ENCODE data around the gene RLBP1. TPM values are rescaled to one million over a fixed set of nuclear protein-coding genes. Genes with fewer than 3 reads are reported as not detected.

The RLBP1 gene
- total RNA-seq, 4 donors from 2014 or later = not detected

DNA sequence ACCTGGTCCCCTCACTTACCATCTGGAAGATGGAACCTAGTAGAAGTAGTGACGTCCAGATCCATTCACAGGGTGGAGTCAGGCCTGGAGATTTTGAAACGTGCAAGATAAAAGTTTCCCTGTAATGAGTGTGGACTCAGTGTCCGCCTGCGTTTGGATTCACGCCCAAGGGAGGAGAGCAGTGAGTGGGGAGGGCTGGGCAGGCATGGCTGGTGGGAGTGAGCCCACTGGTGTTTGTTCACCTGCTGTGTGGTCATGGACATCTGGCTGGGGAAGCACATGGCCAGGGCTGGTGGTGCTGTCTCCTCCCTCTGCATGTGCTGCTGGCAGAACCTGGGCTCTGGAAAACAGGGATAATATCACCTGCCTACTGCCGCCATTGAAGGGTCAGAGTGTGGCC lies 37.0 kb downstream of the RLBP1 start:
- intact Hi-C loops (cut with DNase I; ENCODE audit: low total_unique reads) = no loop called here
- no peak for ATAC-seq
- H3K27me3 ChIP-seq = no peaks in the 10 kb centered on the region
- in situ Hi-C loops (cut with MboI; ENCODE audit: low sequenced_read_pairs in 4 of 4) = loop anchor here in 1 of 4 donors (10.0 kb wide), 1 partner anchor 290 kb away; the partner anchor contains the start of gene HAPLN3
- H3K36me3 ChIP-seq = peaks cover 0 to 73% of the 10 kb centered on the region in 2 donors
- no peak for TF ChIP-seq POLR2A (IDR thresholded peaks at IDR 0.05)
- TF ChIP-seq, protein P1, sequence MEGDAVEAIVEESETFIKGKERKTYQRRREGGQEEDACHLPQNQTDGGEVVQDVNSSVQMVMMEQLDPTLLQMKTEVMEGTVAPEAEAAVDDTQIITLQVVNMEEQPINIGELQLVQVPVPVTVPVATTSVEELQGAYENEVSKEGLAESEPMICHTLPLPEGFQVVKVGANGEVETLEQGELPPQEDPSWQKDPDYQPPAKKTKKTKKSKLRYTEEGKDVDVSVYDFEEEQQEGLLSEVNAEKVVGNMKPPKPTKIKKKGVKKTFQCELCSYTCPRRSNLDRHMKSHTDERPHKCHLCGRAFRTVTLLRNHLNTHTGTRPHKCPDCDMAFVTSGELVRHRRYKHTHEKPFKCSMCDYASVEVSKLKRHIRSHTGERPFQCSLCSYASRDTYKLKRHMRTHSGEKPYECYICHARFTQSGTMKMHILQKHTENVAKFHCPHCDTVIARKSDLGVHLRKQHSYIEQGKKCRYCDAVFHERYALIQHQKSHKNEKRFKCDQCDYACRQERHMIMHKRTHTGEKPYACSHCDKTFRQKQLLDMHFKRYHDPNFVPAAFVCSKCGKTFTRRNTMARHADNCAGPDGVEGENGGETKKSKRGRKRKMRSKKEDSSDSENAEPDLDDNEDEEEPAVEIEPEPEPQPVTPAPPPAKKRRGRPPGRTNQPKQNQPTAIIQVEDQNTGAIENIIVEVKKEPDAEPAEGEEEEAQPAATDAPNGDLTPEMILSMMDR (IDR thresholded peaks at IDR 0.05 in 4 of 5, conservative IDR thresholded peaks at IDR 0.05 in 1 of 5) = no peak
- no peaks in the 10 kb centered on the region for H3K4me1 ChIP-seq
- no peak overlapping the region for H3K4me3 ChIP-seq
- no peak overlapping the region for H3K27ac ChIP-seq
- H3K9me3 ChIP-seq = no peaks in the 10 kb centered on the region
- no peak for DNase-seq

DNA sequence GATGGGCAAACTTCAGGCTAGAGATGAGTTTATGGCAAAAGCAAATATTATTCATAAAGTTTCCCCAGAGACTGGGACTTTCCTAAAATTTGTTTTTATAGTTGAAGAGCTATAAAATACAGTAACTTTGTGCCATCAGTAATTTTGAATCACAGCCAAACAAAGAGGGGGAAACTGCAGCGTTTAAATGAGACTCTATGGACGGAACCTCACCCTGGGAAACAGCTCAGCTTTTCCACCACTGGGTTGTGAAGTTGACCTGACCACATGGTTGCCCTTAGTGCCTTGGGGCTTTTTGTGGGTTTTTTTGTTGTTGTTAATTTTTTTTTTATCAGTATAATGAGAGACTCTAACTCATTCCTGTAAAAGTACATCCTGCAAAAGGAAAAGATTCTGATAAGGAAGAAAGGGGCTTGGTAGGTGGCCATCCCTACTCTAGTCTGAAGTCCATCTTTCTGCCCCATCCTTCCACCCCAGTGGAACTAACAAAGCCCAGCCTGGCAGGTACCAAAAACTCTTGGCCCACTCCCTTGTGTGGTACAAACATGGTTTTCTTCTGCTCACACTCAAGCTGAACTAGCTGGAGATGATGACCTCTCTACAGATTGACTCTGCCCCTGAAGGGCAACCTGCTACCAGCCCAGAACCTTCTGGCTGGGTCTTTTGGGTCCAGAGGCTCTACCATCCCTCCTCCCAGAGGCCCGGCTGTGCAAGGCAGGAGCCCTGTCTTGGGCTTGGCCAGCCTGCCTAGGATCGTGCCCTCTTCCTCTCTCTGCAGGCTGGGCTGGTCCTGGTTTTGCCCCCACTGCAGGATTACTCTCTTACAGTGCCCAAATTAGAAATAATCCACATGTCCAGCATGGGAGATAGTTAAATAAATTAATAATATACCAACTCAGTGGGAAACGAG lies 41.2 kb downstream of the RLBP1 start:
- H3K36me3 ChIP-seq = peaks cover 0 to 69% of the 10 kb centered on the region in 2 donors

DNA sequence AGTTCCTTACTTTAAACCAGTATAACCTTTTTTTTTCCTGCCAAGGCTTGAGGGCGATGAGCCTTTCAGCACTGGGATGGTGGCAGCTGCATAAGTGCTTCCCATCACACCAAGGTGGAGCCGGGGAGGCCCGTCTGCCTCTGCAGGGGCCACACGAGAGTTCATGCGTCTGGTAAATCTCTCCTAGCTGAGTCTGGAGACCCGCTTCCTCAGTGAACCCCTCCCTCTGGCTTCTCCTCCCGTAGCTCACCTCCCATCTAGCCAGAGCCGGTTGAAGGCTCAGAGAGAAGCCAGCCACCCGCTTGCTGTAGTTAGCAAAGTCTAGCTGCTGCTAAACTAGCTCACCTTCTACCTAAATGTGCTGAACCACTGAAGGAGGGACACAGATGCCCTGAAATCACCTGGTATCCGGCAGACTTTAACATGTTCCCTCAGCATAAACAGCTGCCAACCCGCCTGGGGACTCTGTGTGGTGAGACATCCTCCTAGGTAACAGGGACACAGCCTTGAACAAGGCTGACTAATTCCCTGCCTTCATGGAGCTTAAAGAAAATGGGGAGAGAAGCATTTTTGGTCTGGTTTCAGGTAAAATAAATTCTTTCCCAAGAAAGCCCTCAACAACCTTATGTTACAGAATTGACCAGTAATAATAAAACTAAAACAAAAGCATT lies 42.9 kb downstream of the RLBP1 start:
- Histone ChIP-seq H3K36me3 (peaks cover 0 to 61% of the 10 kb centered on the region in 2 donors), H3K9me3 (no peaks in the 10 kb centered on the region), H3K27ac (peak overlapping the region in 1 of 4 donors; percentile 32), H3K4me1 (peaks cover 6 to 9% of the 10 kb centered on the region in 2 donors), H3K27me3 (no peaks in the 10 kb centered on the region), H3K4me3 (no peak overlapping the region)
- DNase-seq = no peak
- intact Hi-C loops (cut with DNase I; ENCODE audit: low total_unique reads) (no loop called here), in situ Hi-C loops (cut with MboI; ENCODE audit: low sequenced_read_pairs in 4 of 4) (loop anchor here (5.0 to 10.0 kb wide), 2 partner anchors 121 to 284 kb away; partner anchors contain the start of gene HAPLN3 (in 1 of the 4))
- no peak for TF ChIP-seq POLR2A (IDR thresholded peaks at IDR 0.05)
- TF ChIP-seq, protein P1 (IDR thresholded peaks at IDR 0.05 in 4 of 5, conservative IDR thresholded peaks at IDR 0.05 in 1 of 5) = no peak
- no peak for ATAC-seq

More for the DNA sequence above, 41.2 kb downstream of the RLBP1 start:
- TF ChIP-seq POLR2A (IDR thresholded peaks at IDR 0.05) = no peak
- TF ChIP-seq, protein P1 (IDR thresholded peaks at IDR 0.05 in 4 of 5, conservative IDR thresholded peaks at IDR 0.05 in 1 of 5) = no peak
- in situ Hi-C loops (cut with MboI; ENCODE audit: low sequenced_read_pairs in 4 of 4) = loop anchor here (5.0 to 10.0 kb wide), 2 partner anchors 123 to 285 kb away; partner anchors contain the start of gene HAPLN3 (in 2 of the 4)
- no peak overlapping the region for H3K27ac ChIP-seq
- no peaks in the 10 kb centered on the region for H3K27me3 ChIP-seq
- no peak overlapping the region for H3K4me3 ChIP-seq
- no peak for DNase-seq
- H3K4me1 ChIP-seq = peaks cover 0 to 5% of the 10 kb centered on the region in 2 donors
- intact Hi-C loops (cut with DNase I; ENCODE audit: low total_unique reads) = no loop called here
- ATAC-seq = no peak
- H3K9me3 ChIP-seq = no peaks in the 10 kb centered on the region

DNA sequence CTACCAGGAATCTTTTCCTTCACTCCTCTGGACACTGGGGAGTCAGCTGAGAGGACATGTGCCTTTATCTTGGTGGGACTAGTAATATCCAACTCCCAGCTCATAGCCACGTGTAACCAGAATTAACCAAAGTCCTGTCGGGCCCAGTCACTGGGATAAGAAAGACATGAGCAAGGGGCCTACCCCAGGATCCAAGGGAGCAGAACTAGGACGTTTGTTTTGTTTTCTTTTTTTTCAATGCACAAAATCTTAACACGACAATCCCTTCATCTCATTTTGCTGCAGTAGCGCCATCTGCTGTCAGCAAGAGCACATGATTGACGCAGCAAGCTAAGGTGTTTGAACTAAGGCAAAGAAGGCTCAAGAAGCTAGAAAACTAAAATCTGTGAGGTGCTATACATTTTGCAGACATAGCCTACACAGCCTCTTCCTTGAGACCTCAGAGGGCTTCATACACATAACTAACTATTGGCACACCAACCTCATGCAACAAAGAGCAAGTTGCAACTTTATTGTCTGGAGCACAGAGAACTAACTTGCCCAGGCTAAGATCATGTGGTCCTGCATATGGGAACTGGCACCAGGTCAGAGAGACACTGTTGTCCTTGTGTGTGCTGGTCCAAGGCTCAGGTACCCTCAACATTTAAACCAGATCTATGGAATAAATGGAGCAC lies 43.6 kb downstream of the RLBP1 start:
- in situ Hi-C loops (cut with MboI; ENCODE audit: low sequenced_read_pairs in 4 of 4) = loop anchor here (5.0 to 10.0 kb wide), 2 partner anchors 120 to 283 kb away; partner anchors contain the start of gene HAPLN3 (in 1 of the 4)
- Histone ChIP-seq H3K27ac (peak overlapping the region in 2 of 4 donors; percentile 25 to 57), H3K9me3 (no peaks in the 10 kb centered on the region), H3K4me3 (no peak overlapping the region), H3K4me1 (peaks cover 6 to 9% of the 10 kb centered on the region in 2 donors), H3K36me3 (peaks cover 0 to 59% of the 10 kb centered on the region in 2 donors), H3K27me3 (no peaks in the 10 kb centered on the region)
- DNase-seq (peak in 1 of 2 donors; percentile 53), ATAC-seq (peak in 1 of 2 donors; percentile 57)
- intact Hi-C loops (cut with DNase I; ENCODE audit: low total_unique reads) = loop anchor here (1.0 kb wide), 1 partner anchor 120 kb away; no protein-coding TSS in a partner anchor
- TF ChIP-seq POLR2A (IDR thresholded peaks at IDR 0.05) = no peak
- TF ChIP-seq, protein P1 (IDR thresholded peaks at IDR 0.05 in 4 of 5, conservative IDR thresholded peaks at IDR 0.05 in 1 of 5) = peak; percentile 70 to 87 (median 83)

Measured in gastrocnemius medialis (tissue), 4 donors.